Fibroblast of the aortic adventitia (primary cell): Measurements from ENCODE around the gene WNT7B. TPM values are rescaled to one million over a fixed set of nuclear protein-coding genes. Genes with fewer than 3 reads are reported as not detected.

ENCODE experiments used
- DNase-seq: peaks from one replicate; pipeline ENCODE4 v3.0.0-alpha.2; 2010; ENCODE audit warnings: low read depth
- H3K4me3 ChIP-seq: 2 replicates; pipeline ENCODE4 v1.5.1; 2011; ENCODE audit warnings: low read depth, mild to moderate bottlenecking, control low read depth, low read length, moderate library complexity
- CTCF ChIP-seq: IDR thresholded peaks from 2 replicates; pipeline ENCODE4 v1.5.1; 2011; ENCODE audit warnings: mild to moderate bottlenecking, low read length, control low read depth, inconsistent platforms; ENCODE audit not compliant: insufficient read depth
- total RNA-seq: library from RNA; depleted of rRNA; stranded (reverse); fragments of >200 nt; gene quantifications from 2 replicates; pipeline ENCODE4 v1.2.3, GENCODE V29; 2012; ENCODE audit warnings: low replicate concordance

WNT7B gene
- total RNA-seq, 1 donor, result 0.18 TPM

GRCh38 chr22:45872659-45873263, 104.2 kb downstream of the WNT7B start:
- no peak for TF ChIP-seq CTCF
- DNase-seq, result no peak
- H3K4me3 ChIP-seq, result no peak overlapping the region

GRCh38 chr22:45871721-45872120, 105.2 kb downstream of the WNT7B start:
- DNase-seq, result no peak
- TF ChIP-seq CTCF, result no peak
- H3K4me3 ChIP-seq, result no peak overlapping the region

Other genes starting within 250 kb of the WNT7B start
- gene PPARA, start 173.4 kb upstream of the WNT7B start, total RNA-seq, result 13.4 and 24.4 TPM in 2 replicates